Transverse colon (tissue), 4 donors: ENCODE data around the gene LOC128125822.

Source experiments
- DNase-seq: peaks from one replicate; pipeline ENCODE4 v3.0.0-alpha.2; 2019
- H3K27ac ChIP-seq, 4 donors: fragments of 200-600 bp; sonication (generic); 2 replicates each; pipeline ENCODE4 v1.5.1; 2016 to 2018; ENCODE audit warnings: inconsistent platforms in 4 of 4
- H3K27me3 ChIP-seq: fragments of 200-600 bp; sonication (generic); 2 replicates; pipeline ENCODE4 v1.5.1; 2017; ENCODE audit warnings: inconsistent platforms
- H3K36me3 ChIP-seq, 4 donors: fragments of 200-600 bp; sonication (generic); 2 replicates each; pipeline ENCODE4 v1.5.1; 2017 to 2019; ENCODE audit warnings: inconsistent platforms in 4 of 4
- H3K4me1 ChIP-seq, 4 donors: fragments of 200-600 bp; sonication (generic); 2 replicates each; pipeline ENCODE4 v1.5.1; 2017 to 2020; ENCODE audit warnings: inconsistent platforms in 4 of 4
- H3K4me3 ChIP-seq, 4 donors: fragments of 200-600 bp; sonication (generic); 1 replicate in 1 of 4; 2 replicates in 3 of 4; pipeline versions ENCODE4 v1.5.1 to v1.6.1; 2017 to 2019; ENCODE audit warnings: inconsistent platforms in 4 of 4
- H3K9me3 ChIP-seq, 2 donors: fragments of 200-600 bp; sonication (generic); 2 replicates each; pipeline ENCODE4 v1.5.1; 2017 to 2019; ENCODE audit warnings: inconsistent platforms in 2 of 2
- EP300 ChIP-seq: sonication (generic); formaldehyde crosslinking; IDR thresholded peaks from one replicate; pipeline ENCODE4 v1.6.1; 2017; ENCODE audit warnings: antibody characterized with exemption, low read depth
- POLR2A ChIP-seq: fragments of 450-650 bp; IDR thresholded peaks from one replicate; pipeline ENCODE4 v1.6.1; 2016; ENCODE audit warnings: antibody characterized with exemption, mild to moderate bottlenecking, moderate library complexity
- POLR2AphosphoS5 ChIP-seq, 3 donors: sonication (generic); formaldehyde crosslinking; IDR thresholded peaks; one replicate each; pipeline ENCODE4 v1.6.1; 2016; ENCODE audit warnings: antibody characterized with exemption in 3 of 3
- WGBS, 2 donors: methylation state at CpG; one replicate each; pipeline ENCODE4 v1.1.5; 2018; ENCODE audit warnings: low coverage in 1 of 2; 5-methylcytosine and 5-hydroxymethylcytosine counted together
- in situ Hi-C, 4 donors: fragments of 200-750 bp; cut with MboI; loops; one replicate each; pipeline versions ENCODE4 v1.15.0 to v1.15.1; 2017; ENCODE audit warnings: low sequenced_read_pairs in 3 of 4, low pct_ligation_motif_present in 1 of 4, low pct_unique_long_range_greater_than_20kb in 1 of 4
- intact Hi-C: fragments of 100-400 bp; cut with DNase I; formaldehyde crosslinking; loops from one replicate; pipeline ENCODE4 v1.15.1; 2023; ENCODE audit warnings: low total_unique reads
- TF ChIP-seq, protein P1 (sequence below), 5 experiments: fragments of 200-600 bp in 3 of 5; fragments of 450-650 bp in 2 of 5; sonication (generic) in 3 of 5; IDR thresholded peaks; 1 replicate in 2 of 5; 2 replicates in 3 of 5; pipeline ENCODE4 v1.5.1; 2016 to 2017; ENCODE audit warnings: antibody characterized with exemption in 5 of 5, inconsistent platforms in 3 of 5, mild to moderate bottlenecking in 2 of 5, moderate library complexity in 1 of 5

LOC128125822 gene

DNA sequence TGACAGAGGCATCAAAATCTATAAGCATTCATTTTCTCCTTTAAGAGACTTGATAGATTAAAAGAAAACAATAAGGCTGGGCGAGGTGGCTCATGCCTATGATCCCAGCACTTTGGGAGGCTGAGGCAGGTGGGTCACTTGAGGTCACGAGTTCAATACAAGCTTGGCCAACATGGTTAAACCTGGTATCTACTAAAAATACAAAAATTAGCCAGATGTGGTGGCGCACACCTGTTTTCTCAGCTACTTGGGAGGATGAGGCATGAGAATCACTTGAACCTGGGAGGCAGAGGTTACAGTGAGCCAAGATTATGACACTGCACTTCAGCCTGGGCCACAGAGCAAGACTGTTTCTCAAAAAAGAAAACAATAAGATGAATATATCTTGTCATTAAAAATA is 39.3 kb upstream of the LOC128125822 start:
- 81 to 86% methylated on average over 3 of the region's 3 CpGs for WGBS, 2 donors
- no peak overlapping the region for H3K27ac ChIP-seq
- in situ Hi-C loops (no loop called here), intact Hi-C loops (no loop called here)
- H3K27me3 ChIP-seq, result no peaks in the 10 kb centered on the region
- no peak overlapping the region for H3K4me3 ChIP-seq
- peaks cover 0 to 3% (median 2%) of the 10 kb centered on the region in 4 donors for H3K4me1 ChIP-seq
- DNase-seq, result no peak
- no peak for TF ChIP-seq EP300
- no peak for TF ChIP-seq POLR2AphosphoS5 (IDR thresholded peaks at IDR 0.05)
- H3K36me3 ChIP-seq, result no peaks in the 10 kb centered on the region
- no peaks in the 10 kb centered on the region for H3K9me3 ChIP-seq

DNA sequence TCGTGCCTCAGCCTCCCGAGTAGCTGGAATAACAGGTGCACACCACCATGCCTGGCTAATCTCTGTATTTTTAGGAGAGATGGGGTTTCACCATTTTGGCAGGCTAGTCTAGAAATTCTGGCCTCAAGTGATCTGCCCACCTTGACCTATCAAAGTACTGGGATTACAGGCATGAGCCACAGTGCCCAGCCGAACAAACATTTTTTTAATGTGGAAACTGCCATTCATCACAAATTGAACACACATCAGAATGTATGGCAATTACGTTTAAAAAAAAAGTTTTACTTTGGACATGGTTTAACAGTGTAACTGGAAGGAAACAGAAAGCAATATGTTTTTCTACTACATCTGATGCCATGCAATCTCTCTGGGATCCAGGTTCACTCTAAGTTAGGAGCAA is 38.3 kb upstream of the LOC128125822 start:
- 94 to 100% methylated on average over 3 to 4 of the region's 4 CpGs for WGBS, 2 donors
- DNase-seq, result no peak
- Histone ChIP-seq H3K9me3 (no peaks in the 10 kb centered on the region), H3K4me1 (no peaks in the 10 kb centered on the region), H3K36me3 (no peaks in the 10 kb centered on the region), H3K4me3 (no peak overlapping the region), H3K27me3 (no peaks in the 10 kb centered on the region), H3K27ac (no peak overlapping the region)
- TF ChIP-seq POLR2A (no peak), POLR2AphosphoS5 (IDR thresholded peaks at IDR 0.05) (no peak), EP300 (no peak)
- TF ChIP-seq, protein P1, sequence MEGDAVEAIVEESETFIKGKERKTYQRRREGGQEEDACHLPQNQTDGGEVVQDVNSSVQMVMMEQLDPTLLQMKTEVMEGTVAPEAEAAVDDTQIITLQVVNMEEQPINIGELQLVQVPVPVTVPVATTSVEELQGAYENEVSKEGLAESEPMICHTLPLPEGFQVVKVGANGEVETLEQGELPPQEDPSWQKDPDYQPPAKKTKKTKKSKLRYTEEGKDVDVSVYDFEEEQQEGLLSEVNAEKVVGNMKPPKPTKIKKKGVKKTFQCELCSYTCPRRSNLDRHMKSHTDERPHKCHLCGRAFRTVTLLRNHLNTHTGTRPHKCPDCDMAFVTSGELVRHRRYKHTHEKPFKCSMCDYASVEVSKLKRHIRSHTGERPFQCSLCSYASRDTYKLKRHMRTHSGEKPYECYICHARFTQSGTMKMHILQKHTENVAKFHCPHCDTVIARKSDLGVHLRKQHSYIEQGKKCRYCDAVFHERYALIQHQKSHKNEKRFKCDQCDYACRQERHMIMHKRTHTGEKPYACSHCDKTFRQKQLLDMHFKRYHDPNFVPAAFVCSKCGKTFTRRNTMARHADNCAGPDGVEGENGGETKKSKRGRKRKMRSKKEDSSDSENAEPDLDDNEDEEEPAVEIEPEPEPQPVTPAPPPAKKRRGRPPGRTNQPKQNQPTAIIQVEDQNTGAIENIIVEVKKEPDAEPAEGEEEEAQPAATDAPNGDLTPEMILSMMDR (IDR thresholded peaks at IDR 0.05), result no peak
- intact Hi-C loops (no loop called here), in situ Hi-C loops (no loop called here)

DNA sequence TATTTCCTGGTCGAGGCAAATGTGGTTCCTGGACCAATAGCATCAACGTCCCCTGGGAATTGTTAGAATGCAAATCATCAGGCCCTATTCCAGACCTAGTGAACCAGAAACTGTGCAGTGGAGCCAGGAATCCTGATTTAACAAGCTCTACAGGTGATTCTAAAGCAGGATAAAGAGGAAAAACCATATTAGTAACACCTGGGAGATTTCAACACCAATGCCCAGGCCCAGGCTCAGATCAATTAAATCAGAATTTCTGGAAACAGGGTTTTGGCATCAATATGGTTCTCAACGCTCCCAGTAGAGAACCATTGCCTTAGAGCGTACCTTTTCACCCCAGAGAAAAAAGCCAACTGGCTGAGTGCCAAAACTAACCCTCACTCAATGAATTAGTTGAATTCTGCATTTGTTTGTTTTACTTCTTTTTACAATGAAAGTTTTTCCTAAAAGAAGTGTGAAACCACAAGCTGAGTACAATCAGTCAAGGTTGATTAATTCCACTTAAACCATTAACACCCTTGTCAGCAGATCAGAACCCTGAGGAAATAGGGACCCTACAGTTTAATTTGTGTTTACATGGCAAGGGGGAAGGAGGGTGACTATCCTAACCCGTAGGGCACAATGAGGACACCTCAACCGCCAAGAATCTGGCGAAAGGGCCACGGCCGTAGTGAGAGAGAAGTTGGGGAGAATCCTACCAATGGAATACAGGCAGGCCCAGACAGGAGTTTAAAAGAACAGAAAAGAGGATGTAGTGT is 34.9 kb upstream of the LOC128125822 start:
- TF ChIP-seq POLR2A (no peak), EP300 (no peak), POLR2AphosphoS5 (IDR thresholded peaks at IDR 0.05) (no peak)
- TF ChIP-seq, protein P1 (IDR thresholded peaks at IDR 0.05), result no peak
- in situ Hi-C loops, result no loop called here
- no peaks in the 10 kb centered on the region for H3K9me3 ChIP-seq
- no peak overlapping the region for H3K27ac ChIP-seq
- H3K4me3 ChIP-seq, result no peak overlapping the region
- no peaks in the 10 kb centered on the region for H3K4me1 ChIP-seq
- intact Hi-C loops, result no loop called here
- no peak for DNase-seq
- 62 to 85% methylated on average over 6 to 9 of the region's 9 CpGs for WGBS, 2 donors
- H3K36me3 ChIP-seq, result no peaks in the 10 kb centered on the region
- H3K27me3 ChIP-seq, result no peaks in the 10 kb centered on the region

DNA sequence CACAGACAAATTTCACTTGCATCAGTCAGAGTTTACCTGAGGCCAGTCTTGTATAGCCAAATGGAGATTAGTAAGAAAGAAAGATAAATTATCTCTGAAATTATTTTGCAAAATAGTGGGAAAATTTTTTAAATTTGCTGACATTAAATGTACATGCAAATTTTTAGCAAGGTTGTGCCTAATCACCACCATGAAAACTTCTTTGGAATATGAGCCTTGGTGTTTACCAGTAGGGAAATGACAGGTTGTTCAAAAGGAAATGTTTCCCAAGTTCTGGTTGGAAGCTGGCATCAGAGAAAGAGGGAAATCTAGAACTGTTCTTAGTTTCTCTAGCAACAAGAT is 34.4 kb upstream of the LOC128125822 start:
- intact Hi-C loops, result no loop called here
- Histone ChIP-seq H3K36me3 (no peaks in the 10 kb centered on the region), H3K27ac (no peak overlapping the region), H3K27me3 (no peaks in the 10 kb centered on the region), H3K9me3 (no peaks in the 10 kb centered on the region), H3K4me1 (no peaks in the 10 kb centered on the region), H3K4me3 (no peak overlapping the region)
- no peak for DNase-seq
- in situ Hi-C loops, result no loop called here
- TF ChIP-seq, protein P1 (IDR thresholded peaks at IDR 0.05), result no peak
- TF ChIP-seq EP300 (no peak), POLR2AphosphoS5 (IDR thresholded peaks at IDR 0.05) (no peak), POLR2A (no peak)

DNA sequence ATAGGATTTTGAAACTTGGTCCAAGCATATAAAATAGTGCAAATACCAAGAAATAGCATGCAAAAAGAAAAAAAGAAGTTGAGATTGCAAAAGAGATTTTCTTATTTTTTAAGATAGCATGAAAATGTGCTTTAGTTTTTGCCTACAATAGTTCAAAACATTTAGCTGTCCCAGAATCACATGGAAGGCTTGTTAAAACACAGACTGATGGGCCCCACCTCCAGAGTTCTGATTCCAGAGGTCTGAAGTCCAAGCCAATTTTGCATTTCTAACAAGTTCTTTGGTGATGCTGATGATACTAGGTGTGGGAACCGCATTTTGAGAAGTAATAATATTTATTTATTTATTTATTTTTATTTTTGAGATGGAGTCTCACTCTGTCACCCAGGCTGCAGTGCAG is 33.7 kb upstream of the LOC128125822 start:
- H3K27me3 ChIP-seq, result no peaks in the 10 kb centered on the region
- no peaks in the 10 kb centered on the region for H3K36me3 ChIP-seq
- H3K27ac ChIP-seq, result no peak overlapping the region
- WGBS, 2 donors, result 91 to 100% methylated on average over 1 of the region's 1 CpG
- intact Hi-C loops, result no loop called here
- in situ Hi-C loops, result no loop called here
- H3K4me3 ChIP-seq, result no peak overlapping the region
- TF ChIP-seq, protein P1 (IDR thresholded peaks at IDR 0.05), result no peak
- DNase-seq, result no peak
- no peaks in the 10 kb centered on the region for H3K4me1 ChIP-seq
- H3K9me3 ChIP-seq, result no peaks in the 10 kb centered on the region
